Colonic mucosa (tissue), 4 donors: ENCODE data around the gene KBTBD13. TPM values are rescaled to one million over a fixed set of nuclear protein-coding genes. Genes with fewer than 3 reads are reported as not detected.

Source experiments
- DNase-seq: peaks from one replicate; pipeline ENCODE4 v3.0.0-alpha.2; 2020
- H3K27ac ChIP-seq: fragments of 200-600 bp; one replicate; pipeline ENCODE4 v1.8.0; 2021
- H3K27me3 ChIP-seq: fragments of 200-600 bp; one replicate; pipeline ENCODE4 v1.8.0; 2021
- H3K36me3 ChIP-seq: fragments of 200-600 bp; one replicate; pipeline ENCODE4 v1.8.0; 2021
- H3K4me1 ChIP-seq: fragments of 200-600 bp; one replicate; pipeline ENCODE4 v1.8.0; 2021; ENCODE audit warnings: mild to moderate bottlenecking
- H3K4me3 ChIP-seq: fragments of 200-600 bp; one replicate; pipeline ENCODE4 v1.8.0; 2021
- H3K9ac ChIP-seq, 2 donors: one replicate each; pipeline ENCODE4 v1.7.0; 2013; ENCODE audit warnings: control low read depth in 2 of 2, low read depth in 2 of 2, low read length in 2 of 2
- H3K9me3 ChIP-seq: fragments of 200-600 bp; one replicate; pipeline ENCODE4 v1.8.0; 2021
- intact Hi-C: fragments of 100-400 bp; cut with DNase I; formaldehyde crosslinking; loops from one replicate; pipeline ENCODE4 v1.14.1; 2022
- total RNA-seq, 2 donors: library from RNA; stranded (reverse); fragmentation: NEBNext Ultra II Directional in 1 of 2; extraction: Animal tissue kit (Norgen Biotek cat#: 25700) in 1 of 2; gene quantifications; one replicate each; pipeline ENCODE4 v1.2.1, GENCODE V29; 2021
- TF ChIP-seq, protein P1 (sequence below): fragments of 200-600 bp; IDR thresholded peaks from one replicate; pipeline ENCODE4 v1.8.0; 2022; ENCODE audit warnings: antibody characterized with exemption, mild to moderate bottlenecking
- donor health status: healthy.
- donor health status: DM: no; HTN: no; CAD: no.
- donor health status: DM: no; HTN: no; CAD: no.

The KBTBD13 gene
- total RNA-seq, 2 donors from 2014 or later: not detected

DNA sequence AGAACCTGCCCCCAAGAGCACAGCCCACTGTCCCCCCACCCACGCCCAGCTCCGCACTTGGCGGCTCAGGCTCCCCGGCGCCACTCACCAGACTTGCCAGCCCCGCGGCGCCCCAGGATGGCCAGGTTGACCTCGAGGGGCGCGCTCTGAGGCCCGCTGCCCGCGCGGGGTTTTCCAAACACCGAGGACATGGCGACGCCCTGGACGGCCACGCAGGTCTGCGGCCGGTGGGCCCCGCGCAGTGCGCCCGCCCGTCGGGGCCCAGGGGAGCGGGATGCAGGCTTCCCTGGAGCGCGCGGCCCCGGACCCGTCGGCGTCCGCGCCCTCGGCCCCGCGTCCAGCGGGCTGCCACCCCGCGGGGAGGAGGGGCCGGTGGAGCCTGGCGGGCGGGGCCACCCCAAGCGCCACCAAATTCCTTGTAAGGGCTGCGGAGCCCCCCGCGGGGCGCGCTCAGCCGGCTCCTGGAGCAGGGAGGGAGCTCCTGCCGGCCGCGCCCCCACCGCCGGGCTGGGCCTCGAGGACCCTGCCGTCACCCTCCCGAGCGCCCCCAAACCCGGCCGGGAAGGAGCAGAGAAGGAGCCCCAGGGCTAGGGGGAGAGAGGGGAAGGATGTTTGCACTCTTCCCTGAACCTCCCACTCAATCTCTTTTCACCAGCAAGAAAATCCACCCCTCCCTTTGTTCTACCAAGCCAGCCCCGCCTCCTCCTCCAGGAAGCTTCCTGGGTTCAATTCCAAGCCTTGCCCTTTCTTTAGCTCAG lies 8.7 kb upstream of the KBTBD13 start, which contains the start of gene RASL12:
RASL12 (minus strand) TSS at position 347 of the 758 bp plus-strand sequence; CDS start at position 191, 156 bp downstream.
- H3K9me3 ChIP-seq: no peaks in the 10 kb centered on the region
- no peaks in the 10 kb centered on the region for H3K4me1 ChIP-seq
- intact Hi-C loops: no loop called here
- H3K36me3 ChIP-seq: no peaks in the 10 kb centered on the region
- peak within 1 kb of the TSS; percentile 71 for H3K27ac ChIP-seq
- TF ChIP-seq, protein P1, sequence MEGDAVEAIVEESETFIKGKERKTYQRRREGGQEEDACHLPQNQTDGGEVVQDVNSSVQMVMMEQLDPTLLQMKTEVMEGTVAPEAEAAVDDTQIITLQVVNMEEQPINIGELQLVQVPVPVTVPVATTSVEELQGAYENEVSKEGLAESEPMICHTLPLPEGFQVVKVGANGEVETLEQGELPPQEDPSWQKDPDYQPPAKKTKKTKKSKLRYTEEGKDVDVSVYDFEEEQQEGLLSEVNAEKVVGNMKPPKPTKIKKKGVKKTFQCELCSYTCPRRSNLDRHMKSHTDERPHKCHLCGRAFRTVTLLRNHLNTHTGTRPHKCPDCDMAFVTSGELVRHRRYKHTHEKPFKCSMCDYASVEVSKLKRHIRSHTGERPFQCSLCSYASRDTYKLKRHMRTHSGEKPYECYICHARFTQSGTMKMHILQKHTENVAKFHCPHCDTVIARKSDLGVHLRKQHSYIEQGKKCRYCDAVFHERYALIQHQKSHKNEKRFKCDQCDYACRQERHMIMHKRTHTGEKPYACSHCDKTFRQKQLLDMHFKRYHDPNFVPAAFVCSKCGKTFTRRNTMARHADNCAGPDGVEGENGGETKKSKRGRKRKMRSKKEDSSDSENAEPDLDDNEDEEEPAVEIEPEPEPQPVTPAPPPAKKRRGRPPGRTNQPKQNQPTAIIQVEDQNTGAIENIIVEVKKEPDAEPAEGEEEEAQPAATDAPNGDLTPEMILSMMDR: no peak
- peak within 1 kb of the TSS; percentile 42 for H3K4me3 ChIP-seq
- no peak for DNase-seq
- H3K27me3 ChIP-seq: peaks cover 7% of the 10 kb centered on the region
- peak within 1 kb of the TSS; percentile 63 to 64 for H3K9ac ChIP-seq

DNA sequence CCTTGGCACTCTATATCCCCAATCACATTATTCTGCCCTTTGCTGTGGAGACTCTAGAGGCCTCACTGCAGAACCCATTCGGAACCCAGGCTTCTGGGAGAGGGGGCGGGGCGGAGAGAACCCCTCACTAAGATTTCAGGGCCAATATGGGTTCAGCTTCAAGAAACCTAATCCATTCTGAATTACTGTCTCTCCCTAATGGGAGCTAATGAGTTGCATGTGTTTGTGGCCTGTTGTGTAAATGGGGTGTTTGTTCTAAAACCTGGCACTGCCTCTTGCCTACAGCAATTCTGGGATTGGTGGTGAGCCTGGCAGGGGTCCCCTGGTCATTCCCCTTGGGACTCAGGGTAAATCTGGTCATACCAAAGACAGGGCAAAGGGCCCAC lies 8.2 kb upstream of the KBTBD13 start:
- TF ChIP-seq, protein P1: no peak
- Histone ChIP-seq H3K27ac (peak overlapping the region; percentile 71), H3K4me3 (peak overlapping the region; percentile 42)

DNA sequence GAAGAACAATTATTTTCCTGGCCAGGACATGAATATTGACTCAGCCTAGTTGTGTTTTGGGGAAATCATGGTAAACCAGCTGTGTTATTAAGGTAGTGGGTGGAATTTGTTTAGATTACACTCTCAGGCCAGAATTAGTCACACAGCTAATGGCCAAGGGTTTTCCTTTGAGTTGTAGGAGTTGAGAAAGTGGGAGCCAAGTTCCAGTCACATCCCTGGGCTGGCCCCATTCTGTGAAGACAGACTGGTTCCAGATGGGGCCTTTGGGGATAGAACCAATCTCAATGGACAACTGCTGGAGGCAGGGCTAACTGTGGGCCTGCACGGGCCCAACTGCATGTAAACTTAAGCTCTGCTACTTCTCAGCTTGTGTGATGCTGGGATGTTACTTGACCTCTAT lies 7.4 kb upstream of the KBTBD13 start:
- TF ChIP-seq, protein P1: no peak
- Histone ChIP-seq H3K27me3 (peaks cover 7% of the 10 kb centered on the region), H3K9me3 (no peaks in the 10 kb centered on the region), H3K4me3 (no peak overlapping the region), H3K27ac (peak overlapping the region; percentile 71), H3K4me1 (no peaks in the 10 kb centered on the region), H3K9ac (no peak overlapping the region), H3K36me3 (no peaks in the 10 kb centered on the region)
- intact Hi-C loops: no loop called here
- peak; percentile 53 for DNase-seq

More for the DNA sequence above, 8.2 kb upstream of the KBTBD13 start:
- DNase-seq: no peak
- Histone ChIP-seq H3K27me3 (peaks cover 7% of the 10 kb centered on the region), H3K9me3 (no peaks in the 10 kb centered on the region), H3K4me1 (no peaks in the 10 kb centered on the region), H3K36me3 (no peaks in the 10 kb centered on the region), H3K9ac (peak overlapping the region in 1 of 2 donors; percentile 51)
- intact Hi-C loops: no loop called here

DNA sequence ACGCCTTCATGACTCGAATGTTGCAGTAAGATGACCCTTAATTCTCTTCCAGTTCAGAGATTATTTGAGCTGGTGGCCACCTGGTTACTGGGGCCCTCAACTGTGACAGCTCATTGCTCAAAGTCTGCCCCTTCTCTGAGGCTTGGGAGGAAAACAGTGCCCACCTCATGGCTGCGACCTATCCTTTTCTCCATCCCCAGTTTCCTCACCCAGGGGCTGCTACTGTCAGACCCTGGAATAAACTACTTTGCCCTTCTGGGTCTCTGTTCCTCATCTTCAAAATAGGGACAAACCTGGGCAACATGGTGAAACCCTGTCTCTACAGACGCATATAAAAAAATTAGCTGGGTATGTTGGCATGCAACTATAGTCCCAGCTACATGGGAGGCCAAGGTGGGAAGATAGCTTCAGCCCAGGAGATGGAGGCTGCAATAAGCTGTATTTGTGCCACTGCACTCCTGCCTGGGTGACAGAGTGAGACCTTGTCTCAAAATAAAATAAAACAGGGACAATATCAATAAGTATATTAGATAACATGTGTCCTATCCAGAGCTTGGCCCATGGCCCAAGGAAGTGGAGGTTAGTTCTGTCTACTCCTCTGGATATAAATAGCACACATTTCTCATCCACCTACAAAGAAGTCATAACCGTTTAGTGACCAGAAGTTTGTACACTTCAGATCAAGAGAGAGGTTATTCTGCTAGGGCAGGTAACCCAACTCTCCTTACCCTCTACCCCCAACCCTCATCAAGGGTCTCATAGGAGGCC lies 6.6 kb upstream of the KBTBD13 start:
- peak overlapping the region; percentile 71 for H3K27ac ChIP-seq
- no peak overlapping the region for H3K9ac ChIP-seq
- H3K4me1 ChIP-seq: no peaks in the 10 kb centered on the region
- H3K27me3 ChIP-seq: peaks cover 7% of the 10 kb centered on the region
- no peak overlapping the region for H3K4me3 ChIP-seq
- no peaks in the 10 kb centered on the region for H3K36me3 ChIP-seq
- TF ChIP-seq, protein P1: no peak
- intact Hi-C loops: no loop called here
- H3K9me3 ChIP-seq: no peaks in the 10 kb centered on the region
- DNase-seq: no peak

DNA sequence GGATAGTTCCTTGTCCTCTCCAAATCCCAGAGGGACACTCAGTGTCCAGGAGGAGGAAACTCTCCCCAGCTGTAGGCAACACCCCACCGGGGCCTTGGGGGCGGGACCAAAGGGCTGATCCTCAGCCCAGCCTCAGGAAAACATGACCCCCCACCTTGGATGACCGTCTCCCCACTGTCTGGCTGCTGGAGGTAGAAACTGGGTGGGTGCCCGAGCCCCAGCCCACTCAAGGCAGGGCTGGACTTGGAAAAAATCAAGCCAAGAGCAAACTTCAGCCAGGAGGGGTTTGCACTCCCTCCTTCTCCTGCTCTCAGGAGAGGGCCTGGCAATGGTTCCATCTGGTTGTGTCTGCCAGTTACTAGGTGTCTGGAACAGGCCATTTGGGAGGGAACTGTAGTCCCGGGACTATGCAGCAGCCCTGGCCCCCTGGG lies 5.2 kb upstream of the KBTBD13 start:
- Histone ChIP-seq H3K9me3 (no peaks in the 10 kb centered on the region), H3K9ac (no peak overlapping the region), H3K27me3 (peaks cover 7% of the 10 kb centered on the region), H3K4me3 (no peak overlapping the region), H3K4me1 (no peaks in the 10 kb centered on the region), H3K36me3 (no peaks in the 10 kb centered on the region), H3K27ac (peak overlapping the region; percentile 24)
- intact Hi-C loops: no loop called here
- TF ChIP-seq, protein P1: no peak
- DNase-seq: no peak
